AG20443 (cell line): ENCODE measurements around the gene CHST5.

ENCODE experiments used
- DNase-seq: peaks from one replicate; pipeline ENCODE4 v3.0.0; 2012; ENCODE audit warnings: low spot score, mixed read lengths

CHST5 gene

DNA sequence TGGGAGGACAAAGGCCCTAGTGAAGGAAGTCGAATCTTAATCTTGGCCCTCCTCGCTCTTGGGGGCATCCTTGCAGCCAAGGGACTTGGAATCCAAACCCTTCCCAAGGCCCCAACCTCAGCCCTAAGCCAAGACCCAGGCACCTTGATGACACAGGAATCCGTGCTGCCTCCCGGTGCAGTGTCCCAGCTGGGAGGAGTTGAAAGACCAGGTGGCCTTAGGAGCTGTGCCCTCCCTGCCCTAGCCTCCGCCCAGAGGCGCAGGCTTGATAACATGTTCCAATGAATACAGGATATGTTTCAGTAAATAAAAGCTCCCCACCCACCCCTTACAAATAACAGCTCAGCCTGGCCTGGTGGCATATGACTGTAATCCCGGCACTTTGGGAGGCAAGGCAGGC is at the start of gene CHST5:
CHST5 (minus strand) TSS at position 208 of the 400 bp plus-strand sequence. CDS start 5,724 bp downstream, outside the sequence.
- no peak for DNase-seq

DNA sequence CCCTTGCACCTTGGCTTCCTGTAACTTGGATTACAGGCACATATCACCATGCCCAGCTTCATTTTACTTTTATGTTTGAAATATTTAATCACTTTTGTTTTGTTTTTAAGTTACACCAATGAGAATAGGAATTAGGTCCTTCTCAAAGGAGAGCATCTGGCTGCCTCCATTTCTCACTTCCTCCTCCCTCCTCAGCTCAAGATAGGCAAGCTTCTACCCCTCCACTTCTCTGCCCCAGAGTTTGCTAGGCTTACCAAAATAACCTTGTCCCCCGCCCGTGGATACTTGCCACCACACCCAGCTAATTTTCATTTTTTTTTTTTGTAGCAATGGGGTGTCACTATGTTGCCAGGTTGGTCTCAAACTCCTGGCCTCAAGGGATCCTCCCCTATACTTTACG is 48.2 kb upstream of the CHST5 start:
- DNase-seq, result no peak

DNA sequence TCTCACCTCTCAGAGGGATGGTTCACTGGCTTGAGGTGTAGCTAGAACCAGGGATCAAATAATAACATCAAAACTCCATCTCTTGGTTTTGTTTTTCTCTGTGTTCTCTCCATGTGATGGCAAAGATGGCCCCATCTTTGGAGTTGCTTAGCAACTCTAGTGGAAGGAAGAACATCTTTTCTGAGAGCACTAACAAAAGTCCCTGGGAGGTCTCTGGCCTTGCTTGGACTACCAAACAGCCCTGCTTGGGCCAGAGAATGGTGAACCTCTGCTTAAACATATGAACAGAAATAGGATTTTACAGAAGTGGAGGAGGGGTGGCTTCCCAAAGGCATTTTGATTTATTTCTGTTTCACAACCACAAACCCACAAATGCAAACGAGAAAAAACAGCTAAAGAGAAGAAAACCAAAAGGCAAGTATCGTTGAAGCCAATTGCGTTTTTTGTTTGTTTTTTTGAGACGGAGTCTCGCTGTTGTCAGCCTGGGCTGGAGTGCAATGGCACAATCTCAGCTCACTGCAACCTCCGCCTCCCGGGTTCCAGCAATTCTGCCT is 43.5 kb upstream of the CHST5 start:
- DNase-seq, result no peak

DNA sequence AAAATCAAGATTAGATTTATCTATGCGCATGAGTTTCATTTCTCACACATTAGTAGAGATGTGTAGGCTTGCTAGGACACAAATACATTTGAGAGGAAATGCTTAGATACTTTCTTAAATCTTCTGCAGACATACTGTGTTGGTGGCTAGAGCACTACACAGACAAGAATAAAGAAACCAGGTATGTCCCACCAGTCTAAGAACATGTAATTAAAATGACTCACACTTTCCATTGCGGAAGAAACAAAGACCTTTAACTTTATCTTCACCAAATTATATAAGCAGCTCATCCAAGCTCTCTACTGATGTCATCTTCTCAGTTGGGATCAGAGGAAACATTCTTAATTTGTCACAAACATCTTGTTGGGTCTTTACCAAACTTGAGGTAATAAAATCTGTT is 42.8 kb upstream of the CHST5 start:
- DNase-seq, result no peak

DNA sequence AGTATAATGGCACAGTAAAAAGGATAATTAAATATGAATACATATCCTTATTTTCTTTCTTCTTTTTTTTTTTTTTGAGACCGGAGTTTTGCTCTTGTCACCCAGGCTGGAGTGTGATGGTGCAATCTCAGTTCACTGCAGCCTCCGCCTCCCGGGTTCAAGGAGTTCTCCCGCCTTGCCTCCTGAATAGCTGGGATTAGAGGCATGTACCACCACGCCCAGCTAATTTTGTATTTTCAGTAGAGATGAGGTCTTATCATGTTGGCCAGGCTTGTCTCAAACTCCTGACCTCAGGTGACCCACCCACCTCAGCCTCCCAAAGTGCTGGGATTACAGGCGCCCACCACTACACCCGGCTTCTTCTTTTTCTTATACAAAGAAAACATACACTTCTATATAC is 42.3 kb upstream of the CHST5 start:
- DNase-seq, result no peak

DNA sequence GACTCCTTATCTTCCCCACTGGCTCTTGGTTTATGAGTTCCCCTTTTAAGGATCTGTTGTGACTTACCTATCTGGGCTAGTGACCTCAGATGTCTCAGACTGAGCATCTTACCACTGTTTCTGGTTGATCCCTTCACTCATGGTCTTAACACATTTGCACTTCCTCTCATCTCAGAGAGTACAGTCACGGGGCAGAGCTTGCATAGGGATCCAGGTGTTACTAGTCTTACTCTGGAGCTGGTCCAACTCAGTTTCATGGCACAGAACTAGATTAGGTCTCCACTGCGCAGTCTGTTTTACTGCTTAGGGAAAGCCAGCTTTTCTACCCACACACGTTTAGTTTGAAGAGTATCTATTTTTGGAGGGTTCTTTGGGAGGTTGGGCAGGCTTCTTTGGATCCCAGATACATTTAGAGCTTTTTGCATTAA is 40.5 kb upstream of the CHST5 start:
- DNase-seq, result no peak

DNA sequence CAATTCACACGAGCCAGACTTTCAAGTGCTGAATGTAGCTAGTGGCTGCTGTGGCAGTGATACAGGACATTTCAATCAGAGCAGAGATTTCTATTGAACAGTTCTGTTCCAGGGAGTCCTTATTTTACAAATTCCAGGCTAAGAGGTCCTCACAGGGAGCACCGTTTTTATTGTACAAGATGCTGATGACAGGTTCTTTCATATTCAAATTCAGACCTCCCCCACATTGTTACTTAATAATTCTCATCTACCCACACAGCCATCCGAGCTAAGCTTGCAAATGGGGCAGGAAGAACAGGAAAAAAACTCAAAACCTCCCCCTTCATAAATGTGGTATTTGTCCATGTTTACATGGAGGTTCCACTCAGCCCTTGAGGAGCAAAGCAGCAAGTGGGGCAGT is 40.0 kb upstream of the CHST5 start:
- DNase-seq, result no peak

DNA sequence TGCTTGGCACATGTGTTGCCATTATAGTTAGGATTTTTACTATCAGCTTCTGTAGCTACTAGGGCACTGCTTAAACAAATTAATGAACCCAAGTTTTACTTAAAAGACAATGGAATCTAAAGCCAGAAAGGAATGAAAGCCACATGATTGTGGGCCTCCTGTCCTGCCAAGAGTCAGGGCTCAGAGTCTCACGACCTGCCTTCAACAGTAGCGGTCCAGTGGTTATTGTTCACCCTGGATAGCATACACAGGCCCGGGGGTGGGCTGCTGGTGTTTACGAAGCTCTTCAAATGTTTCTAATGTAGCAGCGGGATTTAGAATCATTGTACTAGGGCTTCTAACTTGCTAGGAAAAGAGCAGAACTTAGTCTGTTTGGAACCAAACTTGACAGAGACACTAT is 38.0 kb upstream of the CHST5 start:
- DNase-seq, result no peak

DNA sequence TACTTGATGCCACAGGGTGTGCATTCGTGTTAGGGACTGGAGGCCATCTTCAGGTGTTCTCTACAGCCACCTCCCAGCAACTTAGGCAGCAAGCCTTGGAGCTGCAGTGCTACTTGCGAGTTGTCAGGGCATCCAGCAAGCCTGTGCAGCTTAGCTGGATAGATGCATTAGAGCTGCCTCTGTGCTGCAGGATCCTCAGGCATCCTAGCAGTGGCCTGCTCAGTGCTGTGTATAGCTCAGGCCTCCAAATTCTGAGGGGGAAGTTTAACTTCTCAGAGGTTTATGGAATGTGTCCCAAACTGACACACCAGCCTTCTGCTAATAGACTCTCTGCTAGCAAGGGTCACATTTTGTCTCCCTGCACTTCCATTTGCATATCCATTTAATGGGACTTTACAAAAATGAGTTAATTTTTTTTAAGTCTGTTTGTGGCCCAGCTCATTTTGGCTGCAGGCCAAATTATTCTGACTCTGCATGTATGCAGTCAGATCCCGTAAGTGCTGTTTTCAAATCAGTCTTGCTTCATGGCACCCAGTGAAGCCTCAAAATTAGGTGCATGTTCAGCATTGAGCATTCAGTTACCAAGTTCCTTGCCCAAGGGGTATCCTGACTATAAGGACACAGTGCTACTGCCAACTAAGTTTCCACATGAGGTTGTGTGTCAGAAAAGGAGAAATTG is 37.1 kb upstream of the CHST5 start:
- DNase-seq, result no peak

DNA sequence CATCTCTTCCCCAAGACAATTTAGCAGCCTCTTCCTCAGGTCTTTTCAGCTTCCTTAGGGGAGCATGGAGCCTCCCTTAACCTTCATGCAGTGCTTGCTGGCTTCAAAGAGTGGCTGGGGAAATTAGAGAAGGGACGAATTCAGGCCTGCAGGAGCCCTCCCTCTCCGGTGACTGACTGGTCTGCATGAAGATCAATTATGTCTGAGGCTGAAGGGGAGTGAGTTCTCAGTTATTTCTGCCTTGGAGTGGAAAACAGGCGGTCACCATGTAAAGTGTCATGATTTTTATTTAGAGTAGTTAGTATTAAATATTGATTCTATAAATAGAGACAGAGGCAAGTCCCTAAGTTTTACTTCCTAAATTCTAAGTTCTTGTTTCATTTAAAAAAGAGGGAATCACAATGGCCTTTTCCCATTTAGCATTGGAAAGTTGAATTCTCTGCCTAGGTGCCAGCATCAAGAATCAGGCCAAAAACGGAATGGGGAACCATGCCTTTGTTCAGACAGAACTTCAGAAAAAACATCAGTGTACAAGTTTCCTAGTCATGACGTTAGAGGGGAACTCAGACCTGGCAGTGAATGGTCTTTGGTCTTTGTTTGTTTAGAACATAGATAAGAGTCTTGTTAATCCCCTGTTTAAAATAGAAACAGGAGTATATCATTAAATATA is 34.6 kb upstream of the CHST5 start:
- no peak for DNase-seq

DNA sequence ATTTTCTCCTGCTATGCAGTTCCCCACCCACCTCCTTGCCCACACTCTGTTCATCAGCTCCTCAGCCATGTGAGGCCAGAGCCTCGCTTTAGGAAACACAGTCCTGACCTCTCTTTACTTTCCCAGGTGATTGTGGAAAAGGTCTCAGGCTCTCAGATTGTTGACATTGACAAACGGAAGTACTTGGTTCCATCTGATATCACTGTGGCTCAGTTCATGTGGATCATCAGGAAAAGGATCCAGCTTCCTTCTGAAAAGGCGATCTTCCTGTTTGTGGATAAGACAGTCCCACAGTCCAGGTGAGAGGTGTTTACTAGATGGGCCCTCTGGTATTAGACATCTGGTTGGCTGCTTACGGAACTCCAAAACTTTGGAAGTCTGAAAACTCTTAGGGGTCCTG is 32.0 kb upstream of the CHST5 start:
- DNase-seq, result no peak

DNA sequence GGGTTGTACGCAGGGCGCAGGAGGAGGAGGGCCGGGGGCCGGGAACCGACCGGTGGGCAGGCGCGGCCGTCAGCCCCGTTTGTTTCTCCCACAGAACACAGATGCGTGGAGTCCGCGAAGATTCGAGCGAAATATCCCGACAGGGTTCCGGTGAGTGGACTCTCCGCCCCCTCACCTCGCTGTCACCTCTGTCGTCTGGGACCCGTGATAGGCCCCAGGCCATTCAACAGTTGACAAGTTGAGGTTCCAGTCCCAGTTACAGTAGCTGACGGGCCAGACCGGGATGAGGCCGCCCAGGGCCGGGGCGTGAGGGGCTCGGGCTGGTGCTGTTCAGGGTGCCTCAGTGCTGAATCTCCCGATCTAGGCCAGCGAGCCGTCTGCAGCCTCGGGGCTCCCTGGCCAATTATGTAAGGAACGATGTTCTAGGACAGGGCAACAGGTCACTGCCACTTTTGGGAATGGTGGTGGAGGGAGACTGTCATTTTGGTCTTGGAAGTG is 30.9 kb upstream of the CHST5 start:
- DNase-seq, result peak; percentile 25

DNA sequence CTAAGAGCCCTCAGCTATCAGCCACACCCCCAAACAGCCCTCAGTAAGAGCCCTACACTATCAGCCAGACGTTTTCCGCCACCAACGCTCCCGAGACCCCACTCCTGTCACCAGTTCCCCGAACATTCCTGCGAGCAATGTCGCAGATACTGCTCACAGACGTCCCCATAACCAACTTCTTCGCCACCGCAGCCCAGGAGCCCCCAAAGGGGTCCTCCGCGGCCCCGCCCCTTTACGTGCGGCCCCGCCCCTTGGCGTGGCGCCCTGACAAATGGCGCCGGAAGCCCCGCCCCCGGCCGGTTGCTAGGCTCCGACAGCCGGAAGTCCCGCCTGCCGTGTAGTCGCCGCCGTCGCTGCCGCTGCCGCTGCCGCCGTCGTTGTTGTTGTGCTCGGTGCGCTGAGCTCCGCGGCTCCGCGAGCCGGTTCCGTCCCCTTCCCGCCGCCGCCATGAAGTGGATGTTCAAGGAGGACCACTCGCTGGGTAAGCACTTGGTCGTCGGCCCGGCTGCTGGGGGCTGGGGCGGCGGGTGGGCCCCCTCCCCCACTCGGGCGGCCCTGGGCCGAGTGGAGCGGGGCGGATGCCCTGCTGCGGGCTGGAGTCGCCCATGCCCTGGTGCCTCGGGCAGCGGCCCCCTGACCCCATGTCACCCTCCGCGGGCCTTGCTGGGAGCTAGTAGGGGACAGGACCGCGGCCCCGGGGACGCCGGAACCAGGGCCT is 30.3 kb upstream of the CHST5 start, which contains the start of gene GABARAPL2:
GABARAPL2 (plus strand) TSS at position 340 of the 718 bp plus-strand sequence; CDS start at position 448, 108 bp downstream.
- DNase-seq, result peak; percentile 94

DNA sequence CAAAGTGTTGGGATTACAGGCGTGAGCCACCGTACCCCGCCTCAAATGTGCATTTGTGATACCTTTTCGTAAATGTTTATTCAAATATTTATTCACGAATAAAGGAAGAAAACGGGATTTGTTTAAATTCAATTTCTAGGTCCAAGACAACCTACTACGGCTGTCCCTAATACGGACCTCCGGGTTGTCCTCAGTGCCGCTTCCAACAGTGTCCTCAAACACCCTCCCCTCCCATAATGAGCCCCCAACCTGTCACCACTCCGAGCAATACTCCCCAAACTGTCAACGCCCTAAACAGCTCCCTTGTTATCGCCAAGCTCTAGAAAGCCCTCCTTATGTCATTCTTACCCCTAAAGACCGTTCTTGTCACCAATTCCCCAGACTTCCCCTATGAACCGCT is 29.7 kb upstream of the CHST5 start:
- DNase-seq, result peak; percentile 16

DNA sequence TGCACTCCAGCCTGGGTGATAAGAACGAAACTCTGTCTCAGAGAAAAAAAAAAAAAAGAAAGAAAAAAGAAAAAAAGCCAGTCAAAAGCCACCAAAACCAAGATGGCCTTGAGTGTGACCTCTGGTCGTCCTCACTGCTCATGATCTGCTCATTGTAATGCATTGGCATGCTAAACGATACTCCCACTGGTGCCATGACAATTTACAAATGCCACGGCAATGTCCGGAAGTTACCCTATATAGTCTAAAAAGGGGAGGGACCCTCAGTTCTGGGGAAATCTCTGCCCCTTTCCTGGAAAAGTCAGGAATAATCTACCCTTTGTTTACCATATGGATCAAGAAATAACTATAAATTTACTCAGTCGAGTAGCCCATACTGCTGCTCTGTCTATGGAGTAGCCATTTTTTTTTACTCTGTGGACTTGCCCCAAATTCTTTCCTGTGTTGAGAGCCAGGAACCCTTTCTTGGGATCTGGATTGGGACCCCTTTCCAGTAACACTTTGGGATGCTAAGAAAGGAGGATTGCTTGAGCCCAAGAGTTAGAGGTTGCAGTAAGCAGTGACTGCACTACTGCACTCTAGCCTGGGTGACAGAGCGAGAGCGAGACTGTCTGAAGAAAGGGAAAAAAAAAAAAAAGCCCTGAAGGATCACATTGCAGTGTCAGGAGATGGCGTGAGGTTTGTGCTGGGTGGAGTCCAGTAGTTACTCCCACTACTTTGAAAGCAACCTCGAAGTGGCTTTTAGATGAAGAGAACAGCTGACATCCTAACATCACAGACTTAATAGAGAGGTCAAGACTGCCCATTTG is 23.9 kb upstream of the CHST5 start:
- DNase-seq, result peak; percentile 66

DNA sequence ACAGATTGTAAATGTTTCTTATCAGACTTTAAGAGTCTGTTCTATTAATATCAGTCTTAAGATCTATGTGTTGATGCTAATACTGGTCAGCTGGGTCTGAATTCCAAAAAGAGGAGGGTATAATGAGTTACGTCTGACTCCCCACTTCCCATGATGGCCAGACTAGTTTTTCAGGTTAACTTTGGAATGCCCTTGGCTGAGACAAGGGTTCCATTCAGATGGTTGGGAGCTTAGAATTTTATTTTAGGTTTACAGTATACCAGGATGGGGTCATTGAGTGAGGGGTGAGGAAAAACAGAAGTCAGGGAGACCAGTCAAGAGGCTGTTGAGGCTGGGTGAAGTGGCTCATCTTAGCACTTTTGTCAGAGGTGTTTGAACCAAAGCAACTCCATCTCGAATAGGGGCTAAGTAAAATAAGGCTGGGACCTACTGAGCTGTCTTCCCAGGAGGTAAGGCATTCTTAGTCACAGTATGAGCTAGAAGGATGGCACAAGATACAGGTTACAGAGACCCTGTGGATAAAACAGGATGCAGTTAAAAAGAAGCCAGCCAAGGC is 23.0 kb upstream of the CHST5 start:
- no peak for DNase-seq

DNA sequence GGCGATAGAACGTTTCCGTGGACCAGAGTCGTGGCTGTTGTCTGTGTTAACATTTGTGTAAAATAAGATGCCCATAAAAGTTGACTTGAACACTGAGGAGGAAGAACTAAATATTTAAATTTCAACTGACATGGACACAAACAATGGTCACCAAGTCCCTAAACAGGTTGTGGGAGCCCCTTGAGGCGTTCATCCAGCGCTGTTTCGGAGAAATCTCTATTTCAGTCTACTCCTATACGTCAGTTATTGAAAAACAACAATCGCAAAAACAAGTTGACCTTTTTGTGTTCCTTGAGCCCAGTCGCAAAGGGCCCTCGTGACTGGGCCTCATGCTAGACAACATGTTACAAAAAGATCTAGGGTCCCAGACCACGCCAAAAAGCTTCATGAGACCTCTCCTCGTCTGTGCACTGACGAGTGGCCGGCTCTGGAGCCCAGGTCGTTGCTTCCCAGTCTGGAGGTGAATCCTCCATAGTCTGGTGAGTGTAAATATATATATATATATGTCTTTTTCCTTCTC is 20.6 kb upstream of the CHST5 start:
- no peak for DNase-seq

DNA sequence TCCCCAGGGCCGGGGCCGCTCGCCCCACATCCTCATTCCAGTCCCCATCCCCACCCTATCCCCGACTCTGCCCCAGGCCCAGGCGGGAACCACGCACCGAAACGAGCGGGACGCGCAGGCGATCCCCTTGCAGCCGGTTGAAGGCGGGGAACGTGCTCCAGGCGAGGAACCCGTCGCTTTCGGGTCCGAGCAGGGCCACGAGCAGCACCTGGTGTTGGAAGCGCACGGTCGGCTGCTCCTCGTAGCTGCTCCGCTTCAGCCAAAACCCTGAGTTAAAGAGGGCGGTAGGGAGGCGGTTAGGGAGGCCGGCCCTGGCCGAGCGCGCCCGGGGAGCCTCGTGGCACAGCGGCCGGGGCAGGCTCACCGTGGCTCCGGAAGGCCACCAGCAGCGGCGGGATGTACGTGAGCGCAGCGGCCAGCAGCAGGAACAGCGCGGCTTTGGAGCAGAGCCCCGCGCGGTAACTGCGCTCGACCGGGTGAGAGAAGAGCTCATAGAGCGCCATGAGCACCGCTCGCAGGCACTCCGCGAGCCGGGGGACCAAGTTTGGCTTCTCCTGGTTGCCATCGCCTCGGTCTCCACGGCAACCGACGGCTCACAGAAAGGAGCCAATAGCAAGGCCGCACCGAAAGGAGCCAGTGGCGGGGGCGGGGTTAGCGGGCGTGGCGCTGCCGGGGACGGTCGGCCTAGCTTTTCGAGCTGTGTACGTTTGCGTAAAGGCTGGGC is 20.0 kb upstream of the CHST5 start, which contains the start of gene TMEM231:
TMEM231 (minus strand) TSS at position 546 of the 724 bp plus-strand sequence; CDS start at position 503, 43 bp downstream.
- peak; percentile 97 for DNase-seq

DNA sequence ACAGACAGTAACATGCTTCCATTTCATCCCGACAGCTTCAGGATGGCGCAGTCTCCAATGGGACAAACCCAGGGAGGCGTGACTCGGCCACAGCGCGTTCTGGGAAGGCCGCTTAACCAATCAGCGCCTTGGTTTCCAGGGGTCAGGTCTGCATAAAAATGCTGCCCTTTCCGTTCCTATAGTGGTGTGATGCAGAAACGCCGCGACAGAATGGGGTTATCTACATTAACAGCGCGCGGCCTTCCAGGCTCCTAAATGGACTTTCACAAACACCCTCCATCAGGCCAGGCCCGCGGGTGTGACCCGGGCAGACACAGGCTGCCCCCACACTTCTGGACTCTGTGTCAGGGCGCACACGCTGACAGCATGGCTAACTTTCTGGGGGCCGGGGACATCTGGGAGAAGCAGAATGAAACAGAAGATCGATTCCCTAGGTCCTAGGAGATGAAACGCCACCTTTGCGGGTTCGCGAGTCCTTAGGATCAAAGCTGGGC is 19.4 kb upstream of the CHST5 start:
- peak; percentile 92 for DNase-seq

DNA sequence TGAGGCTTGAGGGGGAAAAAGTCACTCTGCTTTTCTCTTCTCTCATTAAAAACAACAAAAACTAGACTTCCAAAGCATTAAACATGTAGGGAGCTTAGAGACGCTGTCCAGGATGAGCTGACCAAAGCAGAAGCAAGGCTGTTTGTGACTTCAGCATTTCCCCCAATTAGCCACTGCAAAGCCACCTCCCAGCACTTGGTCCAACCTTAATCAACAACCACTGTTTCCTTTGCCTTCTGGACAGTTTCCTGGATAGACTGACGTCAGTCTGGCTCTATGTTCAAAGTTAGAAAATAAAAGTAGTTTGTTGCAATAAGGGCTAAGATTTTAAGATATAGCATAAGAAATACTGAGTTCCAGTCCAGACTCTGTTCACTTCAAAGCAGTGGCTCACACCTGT is 17.0 kb upstream of the CHST5 start:
- DNase-seq, result no peak
